Vagina (tissue), 2 donors: Measurements from ENCODE around the gene CELSR3. TPM values are rescaled to one million over a fixed set of nuclear protein-coding genes. Genes with fewer than 3 reads are reported as not detected.

Experiments used
- DNase-seq, 2 donors: peaks; one replicate each; pipeline ENCODE4 v3.0.0-alpha.2; 2017; ENCODE audit errors: extremely low spot score in 2 of 2
- H3K27ac ChIP-seq: fragments of 200-600 bp; sonication (generic); one replicate; pipeline ENCODE4 v1.5.1; 2019
- H3K27me3 ChIP-seq: fragments of 200-600 bp; sonication (generic); one replicate; pipeline ENCODE4 v1.5.1; 2019
- H3K36me3 ChIP-seq, 2 donors: fragments of 200-600 bp; sonication (generic); one replicate each; pipeline ENCODE4 v1.5.1; 2017 to 2019
- H3K4me1 ChIP-seq: fragments of 200-600 bp; sonication (generic); one replicate; pipeline ENCODE4 v1.5.1; 2019
- H3K4me3 ChIP-seq, 2 donors: fragments of 200-600 bp; sonication (generic); 1 replicate in 1 of 2; 2 replicates in 1 of 2; pipeline ENCODE4 v1.5.1; 2016 to 2019
- H3K9me3 ChIP-seq: fragments of 200-600 bp; sonication (generic); one replicate; pipeline ENCODE4 v1.5.1; 2019
- POLR2A ChIP-seq, 2 donors: fragments of 450-650 bp; IDR thresholded peaks; one replicate each; pipeline ENCODE4 v1.6.1; 2017; ENCODE audit warnings: antibody characterized with exemption in 2 of 2, mild to moderate bottlenecking in 2 of 2, moderate library complexity in 2 of 2
- POLR2AphosphoS5 ChIP-seq, 2 donors: sonication (generic); formaldehyde crosslinking; IDR thresholded peaks; one replicate each; pipeline ENCODE4 v1.9.0; 2017; ENCODE audit warnings: antibody characterized with exemption in 2 of 2, mild to moderate bottlenecking in 2 of 2, low read depth in 1 of 2; ENCODE audit not compliant: insufficient read depth in 1 of 2
- intact Hi-C: fragments of 100-400 bp; cut with DNase I; formaldehyde crosslinking; loops from one replicate; pipeline ENCODE4 v1.15.1; 2023
- total RNA-seq: library from RNA; depleted of rRNA; stranded (reverse); fragments of >200 nt; gene quantifications from one replicate; pipeline ENCODE4 v1.2.3, GENCODE V29; 2016
- TF ChIP-seq, protein P1 (sequence below), 3 experiments: fragments of 450-650 bp in 2 of 3; fragments of 200-600 bp in 1 of 3; sonication (generic) in 1 of 3; IDR thresholded peaks; one replicate each; pipeline ENCODE4 v1.5.1; 2017 to 2019; ENCODE audit warnings: antibody characterized with exemption in 3 of 3, mild to moderate bottlenecking in 2 of 3, moderate library complexity in 2 of 3

The CELSR3 gene
- total RNA-seq, 1 donor from 2014 or later = 2.2 TPM

DNA sequence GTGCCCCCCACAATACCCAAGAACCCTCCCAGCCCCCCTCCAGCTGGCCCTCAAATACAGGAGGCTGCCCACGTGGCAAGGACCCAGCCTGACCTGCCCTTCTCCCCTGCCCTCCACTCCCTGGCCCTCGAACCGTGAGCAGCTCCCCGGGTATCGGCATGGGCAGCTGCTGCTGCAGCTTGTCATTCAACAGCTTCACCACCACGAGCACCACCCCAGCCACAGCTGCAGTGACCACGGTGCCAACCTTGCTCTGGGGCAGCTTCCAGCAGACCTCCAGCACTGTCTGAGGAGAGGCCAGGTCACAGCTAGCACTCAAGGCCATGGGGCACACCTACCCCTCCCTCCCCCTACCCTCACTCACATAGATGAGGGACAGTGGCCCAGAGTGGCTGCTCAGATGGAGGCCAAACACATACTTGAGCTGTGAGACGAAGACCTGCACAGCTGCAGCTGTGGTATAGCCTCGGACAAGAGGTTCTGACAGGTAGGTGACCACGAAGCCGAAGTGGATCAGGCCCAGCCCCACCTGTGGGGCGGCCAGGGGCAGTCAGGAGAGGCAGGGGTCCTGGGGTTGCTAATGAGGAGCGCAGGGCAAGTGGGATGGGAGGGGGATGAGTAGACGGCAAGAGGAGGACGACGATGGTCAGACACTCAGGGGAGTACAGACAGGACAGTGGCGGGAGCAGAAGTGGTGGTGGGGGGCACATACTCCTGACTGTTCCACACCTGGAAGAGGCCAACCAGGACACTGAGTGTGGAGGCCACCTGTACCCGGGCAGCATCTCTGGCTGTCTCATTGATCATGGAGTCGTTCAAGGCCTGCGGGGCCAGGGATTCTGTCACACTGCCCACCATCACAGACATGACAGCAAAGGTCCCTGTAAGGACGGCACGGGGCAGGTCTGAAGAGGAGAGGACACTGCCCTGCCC lies 30.9 kb downstream of the CELSR3 start:
- Histone ChIP-seq H3K4me3 (no peak overlapping the region), H3K4me1 (peaks cover 30% of the 10 kb centered on the region), H3K9me3 (no peaks in the 10 kb centered on the region), H3K27me3 (no peaks in the 10 kb centered on the region), H3K27ac (no peak overlapping the region), H3K36me3 (peaks cover 0 to 25% of the 10 kb centered on the region in 2 donors)
- no peak for TF ChIP-seq POLR2A (IDR thresholded peaks at IDR 0.05)
- no peak for TF ChIP-seq POLR2AphosphoS5 (IDR thresholded peaks at IDR 0.05; ENCODE audit: insufficient read depth in 1 of 2, low read depth in 1 of 2)
- TF ChIP-seq, protein P1, sequence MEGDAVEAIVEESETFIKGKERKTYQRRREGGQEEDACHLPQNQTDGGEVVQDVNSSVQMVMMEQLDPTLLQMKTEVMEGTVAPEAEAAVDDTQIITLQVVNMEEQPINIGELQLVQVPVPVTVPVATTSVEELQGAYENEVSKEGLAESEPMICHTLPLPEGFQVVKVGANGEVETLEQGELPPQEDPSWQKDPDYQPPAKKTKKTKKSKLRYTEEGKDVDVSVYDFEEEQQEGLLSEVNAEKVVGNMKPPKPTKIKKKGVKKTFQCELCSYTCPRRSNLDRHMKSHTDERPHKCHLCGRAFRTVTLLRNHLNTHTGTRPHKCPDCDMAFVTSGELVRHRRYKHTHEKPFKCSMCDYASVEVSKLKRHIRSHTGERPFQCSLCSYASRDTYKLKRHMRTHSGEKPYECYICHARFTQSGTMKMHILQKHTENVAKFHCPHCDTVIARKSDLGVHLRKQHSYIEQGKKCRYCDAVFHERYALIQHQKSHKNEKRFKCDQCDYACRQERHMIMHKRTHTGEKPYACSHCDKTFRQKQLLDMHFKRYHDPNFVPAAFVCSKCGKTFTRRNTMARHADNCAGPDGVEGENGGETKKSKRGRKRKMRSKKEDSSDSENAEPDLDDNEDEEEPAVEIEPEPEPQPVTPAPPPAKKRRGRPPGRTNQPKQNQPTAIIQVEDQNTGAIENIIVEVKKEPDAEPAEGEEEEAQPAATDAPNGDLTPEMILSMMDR (IDR thresholded peaks at IDR 0.05) = no peak
- intact Hi-C loops = no loop called here
- DNase-seq = no peak

DNA sequence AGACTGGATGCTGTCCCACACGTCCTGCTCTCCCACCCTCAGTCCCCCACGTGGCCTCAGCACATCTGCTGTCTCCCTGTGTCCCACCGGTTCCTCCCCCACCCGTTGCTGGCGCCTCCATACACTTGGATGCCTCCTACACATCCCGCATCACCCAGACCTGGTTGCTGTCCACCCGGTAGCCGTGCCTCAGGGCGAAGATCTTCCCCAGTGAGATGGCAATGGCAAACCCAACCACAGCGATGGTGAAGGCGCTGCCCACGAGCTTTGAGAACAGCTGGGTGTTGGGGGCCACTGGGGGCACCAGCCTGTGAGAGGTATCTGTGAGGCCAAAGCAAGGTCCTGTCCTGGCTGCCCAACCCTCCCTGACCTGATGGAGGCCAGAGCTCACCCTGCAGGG lies 31.9 kb downstream of the CELSR3 start:
- peaks cover 0 to 25% of the 10 kb centered on the region in 2 donors for H3K36me3 ChIP-seq

DNA sequence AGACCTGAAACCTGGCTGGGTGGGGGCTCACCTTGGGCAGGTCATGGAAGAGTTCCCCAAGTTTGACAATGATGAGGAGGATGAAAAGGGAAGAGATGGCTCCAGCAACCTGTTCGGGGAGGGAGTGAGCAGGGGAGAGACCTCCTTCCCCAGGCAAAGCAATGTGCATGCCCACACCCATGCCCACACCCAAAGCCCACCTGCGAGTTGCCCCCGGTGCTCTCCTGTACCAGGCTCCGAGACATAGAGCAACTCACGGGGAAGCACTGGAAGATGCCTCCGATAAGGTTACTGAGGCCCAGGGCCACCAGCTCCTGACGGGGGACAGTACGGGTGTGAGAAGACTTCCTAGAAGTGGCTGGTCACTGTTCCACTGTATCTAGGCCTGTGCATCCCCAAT lies 32.3 kb downstream of the CELSR3 start:
- intact Hi-C loops = no loop called here
- peaks cover 0 to 25% of the 10 kb centered on the region in 2 donors for H3K36me3 ChIP-seq

More for the DNA sequence above, 31.9 kb downstream of the CELSR3 start:
- no peak for TF ChIP-seq POLR2A (IDR thresholded peaks at IDR 0.05)
- TF ChIP-seq POLR2AphosphoS5 (IDR thresholded peaks at IDR 0.05; ENCODE audit: insufficient read depth in 1 of 2, low read depth in 1 of 2) = no peak
- TF ChIP-seq, protein P1 (IDR thresholded peaks at IDR 0.05) = no peak
- Histone ChIP-seq H3K27ac (no peak overlapping the region), H3K4me3 (no peak overlapping the region), H3K4me1 (peaks cover 22% of the 10 kb centered on the region), H3K9me3 (no peaks in the 10 kb centered on the region), H3K27me3 (no peaks in the 10 kb centered on the region)
- DNase-seq = no peak
- intact Hi-C loops = no loop called here

DNA sequence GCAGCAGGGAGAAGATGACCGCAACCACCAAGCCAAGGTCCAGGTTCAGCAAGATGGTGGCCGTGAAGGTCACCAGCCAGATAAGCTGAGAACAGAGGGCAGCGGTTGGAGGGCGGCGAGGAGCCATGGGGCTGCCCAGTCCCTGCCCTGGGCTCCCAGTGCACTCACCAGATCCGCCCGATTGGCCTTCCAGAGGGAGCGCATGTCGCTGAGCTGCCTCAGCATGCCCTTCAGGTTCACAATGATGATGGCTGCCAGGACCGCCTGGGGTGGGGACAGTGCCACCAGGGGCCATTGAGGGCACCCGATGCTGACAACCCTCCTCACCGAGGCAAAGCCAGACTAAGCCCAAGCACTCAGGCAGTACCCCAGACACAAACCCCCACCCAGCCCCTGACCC lies 32.8 kb downstream of the CELSR3 start:
- no peak overlapping the region for H3K4me3 ChIP-seq
- H3K36me3 ChIP-seq = peaks cover 0 to 27% of the 10 kb centered on the region in 2 donors
- H3K4me1 ChIP-seq = peaks cover 20% of the 10 kb centered on the region
- H3K27ac ChIP-seq = no peak overlapping the region
- H3K9me3 ChIP-seq = no peaks in the 10 kb centered on the region
- intact Hi-C loops = no loop called here
- DNase-seq = no peak
- H3K27me3 ChIP-seq = no peaks in the 10 kb centered on the region
- TF ChIP-seq POLR2AphosphoS5 (IDR thresholded peaks at IDR 0.05; ENCODE audit: insufficient read depth in 1 of 2, low read depth in 1 of 2) (no peak), POLR2A (IDR thresholded peaks at IDR 0.05) (no peak)
- TF ChIP-seq, protein P1 (IDR thresholded peaks at IDR 0.05) = no peak

More for the DNA sequence above, 32.3 kb downstream of the CELSR3 start:
- Histone ChIP-seq H3K4me3 (no peak overlapping the region), H3K9me3 (no peaks in the 10 kb centered on the region), H3K27me3 (no peaks in the 10 kb centered on the region), H3K4me1 (peaks cover 20% of the 10 kb centered on the region), H3K27ac (no peak overlapping the region)
- TF ChIP-seq POLR2AphosphoS5 (IDR thresholded peaks at IDR 0.05; ENCODE audit: insufficient read depth in 1 of 2, low read depth in 1 of 2) (no peak), POLR2A (IDR thresholded peaks at IDR 0.05) (no peak)
- TF ChIP-seq, protein P1 (IDR thresholded peaks at IDR 0.05) = no peak
- no peak for DNase-seq
